HUDEP-2 (cell line): ENCODE measurements around the gene HLA-DPA1.

ENCODE experiments used
- DNase-seq, 76 experiments: peaks; one replicate each; lab custom pipeline; 2025; ENCODE audit not compliant: unreplicated experiment in 76 of 76; lab: John Stamatoyannopoulos, UW

The HLA-DPA1 gene

DNA sequence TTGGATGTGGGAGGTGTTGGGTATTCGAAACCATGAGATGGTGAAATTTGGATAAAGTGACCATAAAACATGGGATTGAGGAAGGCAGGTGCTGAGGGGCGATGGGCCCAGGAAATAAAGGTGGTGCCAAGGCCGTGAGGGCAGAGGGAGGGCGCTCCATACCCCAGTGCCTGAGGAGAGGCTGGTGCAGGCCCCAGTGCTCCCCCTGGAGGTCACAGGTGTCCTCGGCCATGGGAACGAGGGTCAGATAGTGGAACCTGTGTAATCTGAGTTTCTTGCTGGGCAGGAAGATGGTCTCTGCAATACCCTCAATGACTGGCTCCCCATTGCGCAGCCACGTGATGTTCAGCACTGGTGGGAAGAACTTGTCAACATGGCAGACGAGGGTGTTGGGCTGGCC, 18.5 kb upstream of the HLA-DPA1 start:
- peak in 43 of 76 experiments; percentile 2 to 66 (median 35) for DNase-seq

DNA sequence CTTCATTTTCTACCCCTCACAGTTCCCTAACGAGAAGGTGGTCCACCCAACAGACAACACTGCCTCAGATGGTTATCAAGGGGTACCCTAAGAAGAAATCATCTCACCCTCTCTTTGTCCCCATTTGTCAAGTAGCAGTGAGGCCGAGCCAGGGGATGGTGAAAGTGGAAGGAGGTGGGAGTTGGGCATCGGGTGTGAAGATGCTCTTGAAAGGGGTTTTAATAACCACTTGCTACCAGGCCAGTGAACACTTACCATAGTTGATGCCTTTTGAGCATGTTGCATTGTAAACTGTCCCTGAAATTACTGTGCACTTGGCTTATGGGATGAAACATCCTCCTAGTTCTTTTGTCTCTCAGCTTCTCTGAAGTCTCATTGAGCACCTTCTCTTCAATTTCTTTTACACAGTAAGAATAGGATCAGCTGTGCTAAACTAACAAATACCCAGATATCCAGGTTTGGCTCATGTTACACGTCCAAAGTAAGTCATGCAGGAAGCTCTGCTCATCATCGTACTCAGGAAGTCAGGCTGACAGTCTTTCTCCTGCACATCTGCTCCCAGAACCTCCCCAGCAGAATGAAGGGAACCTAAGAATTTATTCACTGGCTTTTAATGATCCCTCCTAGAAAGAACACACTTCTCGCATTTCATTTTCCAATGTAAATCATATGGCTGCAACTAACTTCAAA, 15.6 kb upstream of the HLA-DPA1 start:
- DNase-seq = no peak

DNA sequence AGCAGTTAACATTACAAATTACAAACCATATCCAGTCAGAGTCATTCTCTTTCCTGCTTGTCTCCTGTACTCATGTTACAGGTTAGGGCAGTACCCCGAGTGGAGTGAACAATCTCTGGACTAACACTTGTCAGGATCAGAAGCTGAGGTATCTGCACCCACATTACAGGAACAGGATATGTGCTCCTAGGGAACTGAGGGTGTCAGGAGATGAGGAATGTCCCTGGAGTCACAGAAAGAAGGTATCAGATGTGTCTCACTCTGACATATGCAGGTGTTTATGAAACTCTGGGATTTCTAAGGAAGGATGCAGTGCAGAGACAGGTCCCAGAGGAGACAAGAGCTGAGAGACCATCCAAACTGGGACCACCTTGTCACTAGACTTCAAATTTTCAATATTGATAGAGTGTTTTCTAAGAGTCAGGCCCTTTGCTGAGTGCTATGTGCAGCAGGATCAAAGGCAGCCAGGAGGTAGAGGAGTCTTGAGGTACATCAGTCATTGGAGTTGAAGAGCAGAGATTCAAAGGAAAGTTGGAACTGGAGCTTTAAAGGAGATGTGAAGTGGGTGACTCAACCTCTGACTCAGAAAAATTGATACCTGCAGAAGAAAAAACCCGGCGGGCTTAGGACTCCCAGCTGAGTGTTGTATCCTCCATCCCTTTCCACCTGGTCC, 14.9 kb upstream of the HLA-DPA1 start:
- no peak for DNase-seq

DNA sequence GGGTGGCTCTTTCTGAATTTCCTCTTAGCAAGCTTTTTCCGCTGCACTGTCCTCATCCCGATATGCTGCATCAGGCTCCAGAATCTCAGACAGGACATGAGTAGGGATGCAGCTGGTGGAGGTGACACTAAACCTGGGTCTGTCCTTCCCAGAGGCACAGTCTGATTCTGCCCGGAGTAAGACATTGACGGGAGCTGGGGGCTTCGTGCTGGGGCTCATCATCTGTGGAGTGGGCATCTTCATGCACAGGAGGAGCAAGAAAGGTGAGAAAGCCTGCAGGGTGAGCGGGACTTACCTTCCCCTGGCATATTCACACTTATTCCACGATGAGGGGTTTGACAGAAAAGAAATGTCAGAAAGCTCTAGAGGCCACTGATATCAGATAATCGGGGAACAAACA, 12.2 kb upstream of the HLA-DPA1 start:
- no peak for DNase-seq

DNA sequence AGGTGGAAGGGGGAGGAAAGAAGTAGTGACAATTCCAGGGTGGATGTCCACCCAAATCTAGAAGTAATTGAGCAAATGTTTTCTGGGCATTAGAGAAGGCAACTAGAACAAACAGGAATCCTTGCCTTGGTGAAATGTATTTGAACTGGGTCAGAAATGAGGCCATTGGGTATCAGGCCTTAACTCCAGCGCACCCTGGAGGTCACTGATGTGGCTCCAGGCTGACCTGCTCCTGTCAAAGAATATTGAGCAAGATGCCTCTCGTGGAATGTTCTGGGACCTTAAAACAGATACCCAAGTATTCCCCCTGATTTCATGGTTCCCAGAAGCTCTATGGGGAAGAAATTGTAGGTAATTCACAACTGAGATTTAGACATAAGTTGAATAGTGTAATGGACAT, 9.3 kb upstream of the HLA-DPA1 start:
- DNase-seq = peak in 23 of 76 experiments; percentile 4 to 44 (median 25)

DNA sequence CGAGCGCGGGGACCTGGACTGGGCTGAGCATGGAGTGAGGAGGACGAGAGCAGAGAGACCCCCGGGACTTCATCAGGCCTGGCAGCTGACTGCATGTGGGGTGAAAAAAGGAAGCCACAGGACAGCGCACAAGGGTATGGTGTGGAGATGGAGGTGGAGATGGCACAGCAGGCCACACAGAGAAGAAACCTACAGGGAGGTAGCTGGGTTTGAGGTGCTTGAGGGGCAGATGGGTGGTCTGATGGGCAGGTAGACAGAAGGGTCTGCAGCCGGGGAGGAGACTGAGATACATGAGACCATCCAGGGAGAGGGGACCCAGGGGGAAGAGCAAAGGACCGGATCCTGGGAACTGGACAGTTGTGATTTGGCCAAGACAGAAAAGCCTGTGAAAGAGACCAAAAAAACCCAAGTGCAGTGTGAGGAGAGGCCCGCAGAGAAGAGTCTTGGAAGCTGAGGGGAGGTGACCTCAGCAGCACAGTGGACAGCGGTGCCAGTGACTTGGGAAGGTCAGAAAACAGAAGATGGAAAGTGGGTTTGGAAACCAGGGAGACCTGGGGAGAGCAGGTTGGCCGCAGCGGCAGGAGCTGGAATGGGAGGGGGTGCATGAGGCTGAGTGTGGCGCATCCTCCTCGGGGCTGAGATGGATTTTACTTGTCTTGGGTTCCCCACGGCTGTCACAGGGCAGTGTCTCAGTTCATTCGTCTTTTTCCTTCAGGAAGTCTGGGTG, 7.8 kb upstream of the HLA-DPA1 start:
- no peak for DNase-seq

DNA sequence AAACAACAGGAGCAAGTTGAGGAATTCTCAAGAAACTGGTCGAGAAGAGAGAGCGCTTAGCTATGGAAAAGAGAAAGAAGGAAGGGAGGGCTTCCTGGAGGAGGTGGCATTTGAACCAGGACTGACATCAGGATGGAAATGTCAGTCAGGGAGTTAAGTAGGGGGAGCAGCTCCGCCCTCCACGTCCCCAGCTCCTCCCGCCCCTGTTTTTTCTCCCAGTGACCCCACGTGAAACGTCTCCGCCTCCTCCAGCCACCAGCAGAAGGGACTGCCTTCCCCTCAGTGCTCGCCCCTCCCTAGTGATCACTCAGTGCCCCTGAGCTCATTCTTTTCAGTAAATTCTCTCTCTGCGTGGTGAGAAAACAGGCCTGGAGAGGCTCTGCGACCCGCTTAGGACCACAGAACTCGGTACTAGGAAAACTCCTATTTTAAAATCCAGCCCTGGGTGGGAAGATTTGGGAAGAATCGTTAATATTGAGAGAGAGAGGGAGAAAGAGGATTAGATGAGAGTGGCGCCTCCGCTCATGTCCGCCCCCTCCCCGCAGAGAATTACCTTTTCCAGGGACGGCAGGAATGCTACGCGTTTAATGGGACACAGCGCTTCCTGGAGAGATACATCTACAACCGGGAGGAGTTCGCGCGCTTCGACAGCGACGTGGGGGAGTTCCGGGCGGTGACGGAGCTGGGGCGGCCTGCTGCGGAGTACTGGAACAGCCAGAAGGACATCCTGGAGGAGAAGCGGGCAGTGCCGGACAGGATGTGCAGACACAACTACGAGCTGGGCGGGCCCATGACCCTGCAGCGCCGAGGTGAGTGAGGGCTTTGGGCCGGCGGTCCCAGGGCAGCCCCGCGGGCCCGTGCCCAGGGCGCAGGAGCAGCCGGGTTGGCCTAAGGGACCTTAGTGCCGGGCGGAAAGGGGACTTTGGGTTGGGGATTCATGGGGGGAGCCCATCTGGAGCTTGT, 7.0 kb upstream of the HLA-DPA1 start:
- DNase-seq = no peak

DNA sequence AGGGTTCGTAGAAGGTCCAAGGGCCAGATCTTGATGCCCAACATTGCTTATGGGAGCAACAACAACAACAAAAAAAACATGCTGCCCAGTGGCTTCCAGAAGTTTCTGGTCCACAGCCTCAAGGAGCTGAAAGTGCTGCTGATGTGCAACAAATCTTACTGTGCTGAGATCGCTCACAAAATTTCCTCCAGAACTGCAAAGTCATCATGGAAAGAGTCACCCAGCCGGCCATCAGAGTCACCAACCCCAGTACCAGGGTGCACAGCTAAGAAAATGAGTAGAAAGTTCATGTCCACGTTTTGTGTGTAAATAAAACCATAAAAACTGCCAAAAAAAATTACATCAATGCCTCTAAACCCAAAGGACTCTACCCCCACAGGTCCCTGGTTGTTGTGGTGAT, 6.1 kb upstream of the HLA-DPA1 start:
- DNase-seq = no peak

DNA sequence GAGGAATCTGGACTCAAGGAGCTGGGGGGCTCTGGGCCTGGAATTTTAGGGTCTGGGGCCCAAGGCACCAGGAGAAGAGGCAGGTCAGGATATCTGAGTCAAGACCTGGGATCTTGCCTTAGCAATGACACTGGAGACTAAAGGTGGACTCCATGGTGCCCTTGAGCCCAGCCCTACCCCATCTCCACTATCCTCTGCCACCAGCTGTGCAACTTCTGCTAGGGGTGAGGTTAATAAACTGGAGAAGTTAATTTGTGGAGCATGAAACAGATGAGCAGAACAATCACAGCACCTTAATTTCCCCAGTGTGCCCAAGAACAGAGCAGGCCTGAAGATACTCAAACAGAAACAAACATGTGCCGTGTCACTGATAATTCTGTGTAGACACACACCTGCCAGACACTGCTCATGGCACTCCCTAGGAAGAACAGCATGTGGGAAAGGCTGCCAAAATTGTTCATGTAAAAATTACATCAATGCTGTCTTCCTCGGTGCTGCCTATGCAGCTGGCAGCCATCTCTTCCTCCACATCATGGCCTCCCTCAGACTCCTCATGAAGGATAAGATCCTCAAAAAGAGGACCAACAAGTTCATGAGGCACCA, 5.6 kb upstream of the HLA-DPA1 start:
- no peak for DNase-seq

DNA sequence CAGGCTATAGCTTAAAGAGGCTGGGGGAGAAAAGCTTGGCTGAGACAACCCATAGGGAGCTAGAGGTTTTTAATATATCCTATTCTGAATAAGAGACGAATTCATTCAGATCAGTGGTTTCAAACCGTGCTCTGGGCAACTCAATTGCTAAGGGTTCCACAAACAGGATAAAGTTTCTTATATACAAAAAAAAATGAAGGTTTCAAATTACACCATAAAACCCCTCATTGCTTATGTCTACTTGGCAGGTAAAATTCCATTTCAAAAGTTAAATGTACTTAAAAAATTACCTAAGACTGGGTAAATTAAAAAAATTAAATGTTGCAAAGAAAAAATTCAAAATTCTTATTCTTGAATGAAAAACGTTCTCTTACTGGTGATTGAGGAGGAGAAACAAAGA, 5.0 kb upstream of the HLA-DPA1 start:
- no peak for DNase-seq

DNA sequence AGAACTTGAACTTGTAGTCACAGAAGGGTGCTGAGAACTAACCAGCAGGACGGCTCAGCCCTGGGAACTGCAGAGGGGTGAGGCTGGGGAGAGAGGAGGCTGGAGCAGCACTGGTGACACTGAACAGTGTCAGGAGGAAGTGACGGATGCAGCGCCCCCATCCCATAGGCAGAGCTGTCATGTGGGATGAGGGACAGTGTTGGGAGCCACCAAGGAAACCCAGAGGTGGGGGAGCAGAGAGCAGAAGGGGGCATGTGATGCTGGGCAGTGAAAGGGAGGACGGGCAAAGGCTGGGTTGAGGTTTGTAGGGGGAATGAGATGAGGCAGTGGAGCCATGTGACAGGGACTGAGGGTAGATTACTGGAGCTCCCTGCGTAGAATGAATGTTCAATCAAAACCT, 4.5 kb upstream of the HLA-DPA1 start:
- no peak for DNase-seq

DNA sequence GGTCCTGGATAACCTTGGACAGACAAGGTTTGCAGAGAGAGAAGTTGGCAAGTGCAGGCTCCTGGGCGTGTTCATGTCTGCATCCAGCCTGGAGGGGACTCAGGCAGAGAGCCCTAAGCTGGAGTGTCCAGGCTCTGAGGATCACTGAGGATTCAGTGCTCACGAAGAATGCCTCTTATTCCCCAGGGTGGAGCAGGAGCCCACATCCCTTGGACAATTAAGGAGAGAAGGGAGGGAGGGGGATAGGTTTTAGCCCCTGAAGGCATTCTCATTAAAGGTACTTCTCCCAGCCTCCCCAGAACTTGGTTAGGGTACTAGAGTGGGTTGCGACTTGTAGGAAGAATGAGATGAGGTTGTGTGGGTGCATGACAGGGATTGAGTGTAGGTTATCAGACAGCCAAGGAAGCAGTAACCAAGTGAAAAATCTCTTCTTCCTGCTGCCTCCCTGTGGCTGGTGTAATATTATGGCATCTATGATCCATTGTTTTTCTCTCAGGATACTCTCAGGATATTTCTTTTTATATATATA, 3.0 kb upstream of the HLA-DPA1 start:
- no peak for DNase-seq

DNA sequence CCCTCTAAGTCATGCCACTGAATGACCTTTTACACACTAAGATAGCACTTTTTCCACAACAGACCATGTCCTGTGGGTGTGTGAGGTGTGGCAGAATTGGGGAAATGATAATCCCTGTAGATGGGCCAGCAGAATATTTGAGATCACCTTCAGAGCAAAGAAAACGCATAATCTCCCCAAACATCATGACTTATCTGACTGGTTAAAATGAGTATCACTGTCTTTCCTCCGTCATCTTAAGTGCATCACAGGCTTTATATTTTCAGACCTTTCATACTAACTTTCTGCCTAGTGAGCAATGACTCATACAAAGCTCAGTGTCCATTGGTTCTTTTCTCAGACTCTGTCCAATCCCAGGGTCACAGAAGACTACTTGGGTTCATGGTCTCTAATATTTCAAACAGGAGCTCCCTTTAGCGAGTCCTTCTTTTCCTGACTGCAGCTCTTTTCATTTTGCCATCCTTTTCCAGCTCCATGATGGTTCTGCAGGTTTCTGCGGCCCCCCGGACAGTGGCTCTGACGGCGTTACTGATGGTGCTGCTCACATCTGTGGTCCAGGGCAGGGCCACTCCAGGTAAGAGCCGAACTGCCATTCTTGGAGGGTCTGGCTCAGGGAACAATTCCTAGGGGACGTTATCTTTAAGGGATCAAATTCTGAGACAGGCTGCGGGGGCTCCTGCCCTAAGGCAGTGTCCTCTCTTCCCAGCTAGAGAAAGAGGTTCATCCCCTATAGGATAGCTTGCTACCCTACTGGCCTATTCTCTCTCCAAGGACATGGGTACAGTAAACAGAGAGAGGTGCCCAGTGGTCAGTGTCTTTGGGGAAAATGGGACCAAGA, 2.3 kb upstream of the HLA-DPA1 start, which contains the start of gene HLA-DPB1:
Gene HLA-DPB1 (plus strand): TSS at position 423 of the 838 bp plus-strand sequence. CDS start 52 bp downstream, at position 475.
- DNase-seq = peak in 11 of 76 experiments; percentile 6 to 46 (median 23)

DNA sequence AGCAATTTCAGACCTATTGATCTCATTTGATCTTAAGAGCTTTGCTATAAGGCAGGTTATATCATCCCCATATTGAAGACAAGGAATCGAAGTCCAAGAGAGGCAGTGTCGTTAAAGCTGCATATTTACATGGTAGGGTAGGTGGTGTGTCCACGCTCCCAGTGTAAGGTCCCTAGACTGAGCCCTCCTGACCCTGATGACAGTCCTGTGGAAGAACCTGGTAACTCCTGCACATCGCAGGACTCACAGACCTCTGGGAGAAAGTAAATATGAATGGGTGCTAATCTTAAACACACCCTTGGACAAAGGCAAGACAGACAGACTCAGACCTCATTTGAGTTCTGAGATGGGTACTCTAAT, 1.7 kb upstream of the HLA-DPA1 start:
- no peak for DNase-seq

DNA sequence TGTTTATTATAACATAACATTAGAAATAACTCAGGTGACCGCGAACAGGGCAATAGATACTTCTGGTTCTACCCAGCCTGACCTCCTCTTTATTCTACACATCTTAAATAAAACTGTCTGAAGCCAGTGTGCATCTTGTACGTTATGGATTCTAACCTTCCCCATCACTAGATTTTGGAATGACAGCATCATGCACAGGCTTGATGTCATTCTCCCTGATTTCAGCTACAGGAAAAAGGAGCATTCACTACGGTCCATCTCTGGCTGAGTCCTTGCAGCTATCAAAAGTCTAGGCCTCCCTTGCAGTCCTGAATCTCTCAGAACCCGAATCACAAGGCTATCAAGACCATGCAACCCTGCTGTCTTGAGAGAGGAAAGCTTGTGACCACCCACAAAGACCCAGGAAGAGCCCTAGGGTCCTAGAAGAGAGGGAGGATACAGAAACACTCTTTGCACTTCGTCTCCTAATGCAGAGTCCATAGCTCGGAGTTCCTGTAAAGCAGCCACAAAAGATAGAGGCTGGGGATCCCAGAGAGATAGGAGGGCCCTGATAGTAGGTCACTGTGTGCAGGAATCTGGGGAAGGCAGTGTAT, 845 bp downstream of the HLA-DPA1 start:
- DNase-seq = no peak

DNA sequence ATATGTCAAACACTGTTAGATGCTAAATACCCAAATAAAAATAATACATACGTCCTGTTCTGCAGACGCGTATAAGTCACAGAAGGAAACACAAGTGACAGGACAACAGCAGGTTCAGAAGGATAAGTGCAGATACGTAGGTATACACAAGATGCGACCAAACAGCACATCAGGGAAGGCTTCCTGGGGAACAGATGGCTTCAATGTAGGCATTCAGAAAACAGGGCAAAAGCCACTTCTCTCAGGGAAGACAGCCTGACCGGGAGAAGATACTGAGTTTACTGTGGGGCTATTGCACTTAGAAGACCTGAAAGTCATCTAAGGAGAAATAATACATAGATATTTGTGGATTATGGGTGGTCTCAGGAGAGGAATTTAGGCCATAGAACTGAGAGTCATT, 1.9 kb downstream of the HLA-DPA1 start:
- no peak for DNase-seq

DNA sequence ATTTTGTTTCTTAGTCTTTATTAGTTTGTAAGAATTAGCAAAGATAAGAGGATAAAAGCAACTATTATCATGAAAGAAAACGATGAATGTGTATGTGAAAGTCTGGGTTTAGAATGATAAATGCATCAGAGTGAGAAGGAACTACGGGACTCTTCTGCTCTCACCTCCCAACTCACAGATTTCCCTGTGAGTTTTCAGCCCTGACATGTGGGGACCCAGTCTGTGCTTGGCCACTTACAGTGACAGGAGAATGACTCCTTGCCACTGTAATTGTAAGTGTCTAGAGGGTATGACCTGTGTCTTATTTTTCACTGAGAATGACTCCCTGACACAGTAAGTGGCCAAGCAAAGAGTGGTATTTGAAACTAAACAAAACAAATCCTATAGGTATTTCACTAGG, 2.5 kb downstream of the HLA-DPA1 start:
- DNase-seq = no peak

DNA sequence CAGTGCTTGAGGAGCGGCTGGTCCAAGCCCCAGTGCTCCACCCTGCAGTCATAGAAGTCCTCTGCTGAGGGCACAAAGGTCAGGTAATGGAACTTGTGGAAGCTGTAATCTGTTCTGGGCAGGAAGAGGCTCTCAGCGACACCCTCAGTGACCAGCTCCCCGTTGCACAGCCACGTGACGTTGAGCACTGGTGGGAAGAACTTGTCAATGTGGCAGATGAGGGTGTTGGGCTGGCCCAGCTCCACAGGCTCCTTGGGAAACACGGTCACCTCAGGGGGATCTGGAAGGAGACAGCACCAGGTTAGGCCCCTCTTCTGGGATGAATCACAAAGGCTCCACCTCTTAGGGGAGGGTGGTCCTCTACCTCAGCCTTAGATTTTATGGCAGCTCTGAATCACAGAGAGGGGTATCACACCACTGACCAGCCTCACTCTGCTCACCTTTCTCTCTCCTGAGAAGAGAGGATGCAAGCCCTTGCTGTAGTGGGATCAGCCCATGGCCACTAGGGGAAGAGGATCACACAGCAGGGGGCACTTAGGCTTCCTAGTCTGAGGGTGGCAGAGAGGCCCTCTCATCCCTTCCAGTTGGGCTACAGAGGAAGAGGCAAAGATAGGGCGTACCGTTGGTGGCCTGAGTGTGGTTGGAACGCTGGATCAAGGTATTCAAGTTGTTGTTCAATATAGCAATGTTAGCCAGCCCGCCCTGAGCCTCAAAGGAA, 4.3 kb downstream of the HLA-DPA1 start:
- DNase-seq = no peak
